ENCODE data around the gene ABCC4.

ABCC4 gene

GRCh38 chr13:94997126-94997525 lies 304.1 kb downstream of the ABCC4 start:
- no peak for DNase-seq (ENCODE audit: low read depth in 2 of 2)

- DNase-seq (ENCODE audit: low read depth in 2 of 2) = no peak
Measured at GRCh38 chr13:94996445-94996844, 304.8 kb downstream of the ABCC4 start.

GRCh38 chr13:94994506-94994905 lies 306.7 kb downstream of the ABCC4 start:
- no peak for DNase-seq (ENCODE audit: low read depth in 2 of 2)

- DNase-seq (ENCODE audit: low read depth in 2 of 2) = no peak
Measured at GRCh38 chr13:94993616-94994015, 307.6 kb downstream of the ABCC4 start.

- DNase-seq (ENCODE audit: low read depth in 2 of 2) = no peak
Measured at GRCh38 chr13:94992036-94992960, 309.0 kb downstream of the ABCC4 start.

GRCh38 chr13:94988654-94989053 lies 312.6 kb downstream of the ABCC4 start:
- DNase-seq (ENCODE audit: low read depth in 2 of 2) = no peak

GRCh38 chr13:94987869-94988268 lies 313.4 kb downstream of the ABCC4 start:
- no peak for DNase-seq (ENCODE audit: low read depth in 2 of 2)

GRCh38 chr13:94987081-94987480 lies 314.2 kb downstream of the ABCC4 start:
- no peak for DNase-seq (ENCODE audit: low read depth in 2 of 2)

GRCh38 chr13:94984958-94985357 lies 316.3 kb downstream of the ABCC4 start:
- no peak for DNase-seq (ENCODE audit: low read depth in 2 of 2)

GRCh38 chr13:94978516-94978915 lies 322.7 kb downstream of the ABCC4 start:
- no peak for DNase-seq (ENCODE audit: low read depth in 2 of 2)

GRCh38 chr13:94974015-94974951 lies 327.0 kb downstream of the ABCC4 start:
- no peak for DNase-seq (ENCODE audit: low read depth in 2 of 2)

GRCh38 chr13:94972262-94972661 lies 329.0 kb downstream of the ABCC4 start:
- DNase-seq (ENCODE audit: low read depth in 2 of 2) = no peak
